HL-60 (cell line): ENCODE measurements around the gene PROCA1.

ENCODE experiments used
- POLR2AphosphoS5 ChIP-seq: IDR thresholded peaks from 2 replicates; pipeline ENCODE4 v1.6.1; 2012; ENCODE audit warnings: low read depth
- TF ChIP-seq, protein P1 (sequence below): IDR thresholded peaks from one replicate; pipeline ENCODE4 v1.5.1; 2011; ENCODE audit warnings: low read length, control low read depth, inconsistent platforms; ENCODE audit not compliant: insufficient read depth

DNA sequence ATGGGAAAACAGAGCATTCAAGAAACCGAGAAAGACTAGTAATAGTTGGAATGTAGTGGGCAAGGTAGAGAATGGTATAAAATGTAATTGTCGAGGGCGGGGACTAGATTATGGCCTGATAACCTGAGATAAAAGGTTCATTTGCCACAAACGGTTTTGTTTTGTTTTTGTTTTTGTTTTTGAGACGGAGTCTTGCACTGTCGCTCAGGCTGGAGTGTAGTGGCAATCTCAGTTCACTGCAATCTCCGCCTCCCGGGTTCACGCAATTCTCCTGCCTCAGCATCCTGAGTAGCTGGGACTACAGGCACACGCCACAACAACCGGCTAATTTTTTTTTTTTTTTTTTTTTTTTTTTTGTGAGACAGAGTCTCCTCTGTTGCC, 18.3 kb upstream of the PROCA1 start:
- TF ChIP-seq, protein P1, sequence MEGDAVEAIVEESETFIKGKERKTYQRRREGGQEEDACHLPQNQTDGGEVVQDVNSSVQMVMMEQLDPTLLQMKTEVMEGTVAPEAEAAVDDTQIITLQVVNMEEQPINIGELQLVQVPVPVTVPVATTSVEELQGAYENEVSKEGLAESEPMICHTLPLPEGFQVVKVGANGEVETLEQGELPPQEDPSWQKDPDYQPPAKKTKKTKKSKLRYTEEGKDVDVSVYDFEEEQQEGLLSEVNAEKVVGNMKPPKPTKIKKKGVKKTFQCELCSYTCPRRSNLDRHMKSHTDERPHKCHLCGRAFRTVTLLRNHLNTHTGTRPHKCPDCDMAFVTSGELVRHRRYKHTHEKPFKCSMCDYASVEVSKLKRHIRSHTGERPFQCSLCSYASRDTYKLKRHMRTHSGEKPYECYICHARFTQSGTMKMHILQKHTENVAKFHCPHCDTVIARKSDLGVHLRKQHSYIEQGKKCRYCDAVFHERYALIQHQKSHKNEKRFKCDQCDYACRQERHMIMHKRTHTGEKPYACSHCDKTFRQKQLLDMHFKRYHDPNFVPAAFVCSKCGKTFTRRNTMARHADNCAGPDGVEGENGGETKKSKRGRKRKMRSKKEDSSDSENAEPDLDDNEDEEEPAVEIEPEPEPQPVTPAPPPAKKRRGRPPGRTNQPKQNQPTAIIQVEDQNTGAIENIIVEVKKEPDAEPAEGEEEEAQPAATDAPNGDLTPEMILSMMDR: no peak
- TF ChIP-seq POLR2AphosphoS5: no peak
